Spleen (tissue), 13 donors: ENCODE measurements around the gene NRARP. TPM values are rescaled to one million over a fixed set of nuclear protein-coding genes. Genes with fewer than 3 reads are reported as not detected.

Experiments used
- DNase-seq: peaks from one replicate; pipeline ENCODE4 v3.0.0-alpha.2; 2020
- H3K27ac ChIP-seq, 8 donors: fragments of 200-600 bp; sonication (generic) in 7 of 8; 1 replicate in 4 of 8; 2 replicates in 4 of 8; pipeline versions ENCODE4 v1.5.0 to v1.8.0; 2016 to 2021; ENCODE audit warnings: inconsistent platforms in 4 of 8, mild to moderate bottlenecking in 4 of 8, moderate library complexity in 1 of 8
- H3K27me3 ChIP-seq, 7 donors: fragments of 200-600 bp; sonication (generic) in 6 of 7; replicated peaks in 1 of 7; 1 replicate in 4 of 7; 2 replicates in 3 of 7; pipeline versions ENCODE4 v1.5.0 to v1.8.0; 2016 to 2021; ENCODE audit warnings: inconsistent platforms in 3 of 7, mild to moderate bottlenecking in 1 of 7
- H3K36me3 ChIP-seq, 6 donors: fragments of 200-600 bp; sonication (generic) in 5 of 6; 1 replicate in 4 of 6; 2 replicates in 2 of 6; pipeline versions ENCODE4 v1.5.0 to v1.8.0; 2016 to 2021; ENCODE audit warnings: inconsistent platforms in 2 of 6
- H3K4me1 ChIP-seq, 6 donors: fragments of 200-600 bp; sonication (generic) in 5 of 6; 1 replicate in 3 of 6; 2 replicates in 3 of 6; pipeline versions ENCODE4 v1.5.0 to v1.8.0; 2016 to 2021; ENCODE audit warnings: inconsistent platforms in 3 of 6
- H3K4me3 ChIP-seq, 8 donors: fragments of 200-600 bp; sonication (generic) in 7 of 8; 1 replicate in 4 of 8; 2 replicates in 4 of 8; pipeline versions ENCODE4 v1.5.0 to v1.8.0; 2016 to 2021; ENCODE audit warnings: inconsistent platforms in 4 of 8, mild to moderate bottlenecking in 4 of 8, moderate library complexity in 2 of 8
- H3K9me3 ChIP-seq, 8 donors: fragments of 200-600 bp; sonication (generic) in 7 of 8; 1 replicate in 4 of 8; 2 replicates in 4 of 8; pipeline versions ENCODE4 v1.5.0 to v1.8.0; 2016 to 2021; ENCODE audit warnings: inconsistent platforms in 4 of 8
- CTCF ChIP-seq, 11 experiments: fragments of 200-600 bp in 7 of 11; fragments of 450-650 bp in 4 of 11; sonication (generic) in 4 of 11; IDR thresholded peaks in 8 of 11; conservative IDR thresholded peaks in 3 of 11; 1 replicate in 7 of 11; 2 replicates in 4 of 11; pipeline versions ENCODE4 v1.4.0 to v1.8.0; 2016 to 2021; ENCODE audit warnings: antibody characterized with exemption in 11 of 11, inconsistent platforms in 4 of 11, mild to moderate bottlenecking in 1 of 11
- POLR2A ChIP-seq, 3 donors: fragments of 450-650 bp; IDR thresholded peaks; one replicate each; pipeline ENCODE4 v1.5.1; 2017; ENCODE audit warnings: antibody characterized with exemption in 3 of 3, mild to moderate bottlenecking in 1 of 3
- POLR2AphosphoS5 ChIP-seq, 3 donors: sonication (generic); formaldehyde crosslinking; IDR thresholded peaks; one replicate each; pipeline ENCODE4 v1.5.1; 2017; ENCODE audit warnings: antibody characterized with exemption in 3 of 3
- WGBS, 5 donors: extraction: QIAGEN DNeasy Blood & Tissue Kit in 3 of 5; methylation state at CpG; one replicate each; pipeline versions ENCODE4 v1.1.5 to v1.1.7; 2013 to 2018; 5-methylcytosine and 5-hydroxymethylcytosine counted together
- intact Hi-C: fragments of 100-400 bp; cut with DNase I; formaldehyde crosslinking; loops from one replicate; pipeline ENCODE4 v1.15.0; 2023; ENCODE audit warnings: low total_unique reads
- long read RNA-seq, 2 donors: transcript quantifications; one replicate each; lab custom pipeline, GENCODE V29; 2026
- polyA plus RNA-seq, 3 donors: library from polyadenylated mRNA; stranded (reverse); fragments of 200-250 nt; gene quantifications; one replicate each; pipeline ENCODE4 v1.2.1, GENCODE V29; 2013
- total RNA-seq, 7 donors: library from RNA; depleted of rRNA in 3 of 7; stranded (reverse); fragments of >200 nt in 3 of 7; fragmentation: NEBNext Ultra II Directional in 4 of 7; extraction: Animal tissue kit (Norgen Biotek cat#: 25700) in 4 of 7; gene quantifications; one replicate each; pipeline versions ENCODE4 v1.1.0 to v1.2.1, GENCODE V29; 2016 to 2021
- donor health status: healthy with polysubstance abuse.
- donor health status: DM: no; HTN: no; CAD: no; lungs with moderate emphysema.
- donor health status: DM: no; HTN: no; CAD: no.
- donor health status: Bipolar disorder and iron deficiency.
- donor health status: healthy.
- donor health status: DM: no; HTN: no; CAD: no.
- donor health status: DM: yes; HTN: yes; CAD: no.

Gene NRARP, protein sequence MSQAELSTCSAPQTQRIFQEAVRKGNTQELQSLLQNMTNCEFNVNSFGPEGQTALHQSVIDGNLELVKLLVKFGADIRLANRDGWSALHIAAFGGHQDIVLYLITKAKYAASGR
- 10 to 100 TPM in 3 of 7 donors, 1 to 10 TPM in 4; 5.6 to 24.4 (median 9.4) TPM for total RNA-seq
- 1 to 10 TPM in 1 of 3 donors, under 1 TPM in 2; 0.37 to 1.3 (median 0.94) TPM for polyA plus RNA-seq
- long read RNA-seq, donor 1, transcript NRARP-201 (1 exons, 1,770 nt), result major isoform, 8 of 8 reads
- long read RNA-seq, donor 1, partial matches to known transcripts, result 0 of 8 reads
- long read RNA-seq, donor 1, other reads (novel, unspliced or antisense), result 0 of 8 reads
- long read RNA-seq, donor 2, transcript NRARP-201 (1 exons, 1,770 nt), result major isoform, 7 of 7 reads
- long read RNA-seq, donor 2, partial matches to known transcripts, result 0 of 7 reads
- long read RNA-seq, donor 2, other reads (novel, unspliced or antisense), result 0 of 7 reads

DNA sequence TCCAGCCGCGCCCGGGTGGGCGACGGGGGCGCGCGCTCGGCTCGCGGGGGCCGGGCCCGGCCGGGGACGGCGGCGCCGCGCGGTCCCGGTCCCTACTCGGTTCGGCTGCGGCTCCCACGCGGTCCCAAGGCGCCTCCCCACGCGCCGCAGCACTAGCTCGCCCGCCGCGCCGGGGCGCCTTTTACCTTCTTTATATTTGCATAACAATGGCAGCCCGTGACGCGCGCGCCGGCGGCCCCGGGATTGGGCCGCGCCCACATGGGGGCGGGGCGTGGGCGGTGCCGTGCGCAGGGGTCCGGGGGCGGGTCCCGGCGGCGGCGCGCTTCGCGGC is at the start of gene NRARP:
Gene NRARP (minus strand): TSS at position 154 of the 331 bp plus-strand sequence. CDS start 343 bp downstream, outside the sequence.
- Histone ChIP-seq H3K9me3 (no peaks in the 10 kb centered on the region), H3K4me1 (peaks cover 37 to 94% (median 82%) of the 10 kb centered on the region in 6 donors), H3K27ac (peak within 1 kb of the TSS; percentile 58 to 82 (median 76)), H3K27me3 (peaks cover 2 to 94% (median 25%) of the 10 kb centered on the region in 7 donors), H3K4me3 (peak within 1 kb of the TSS; percentile 38 to 78 (median 52)), H3K36me3 (no peaks in the 10 kb centered on the region)
- peak; percentile 96 for DNase-seq
- 0 to 1% (median 0%) methylated on average over 35 to 60 of the region's 60 CpGs; no CpG with 5 or more reads in 1 of the 5 donors for WGBS, 5 donors
- intact Hi-C loops, result no loop called here
- TF ChIP-seq POLR2AphosphoS5 (IDR thresholded peaks at IDR 0.05), result peak; percentile 90 to 92 (median 90)
- no peak for TF ChIP-seq POLR2A (IDR thresholded peaks at IDR 0.05)

- 93 to 95% (median 94%) methylated on average over 11 to 30 of the region's 30 CpGs for WGBS, 5 donors
- H3K36me3 ChIP-seq, result peaks cover 0 to 30% (median 8%) of the 10 kb centered on the region in 6 donors
- peaks cover 0 to 34% (median 14%) of the 10 kb centered on the region in 6 donors for H3K4me1 ChIP-seq
- no peaks in the 10 kb centered on the region for H3K27me3 ChIP-seq
- H3K4me3 ChIP-seq, result no peak overlapping the region
- H3K27ac ChIP-seq, result no peak overlapping the region
- intact Hi-C loops, result no loop called here
- no peak for TF ChIP-seq CTCF (IDR thresholded peaks at IDR 0.05 in 8 of 11, conservative IDR thresholded peaks at IDR 0.05 in 3 of 11)
- TF ChIP-seq POLR2AphosphoS5 (IDR thresholded peaks at IDR 0.05), result no peak
- no peak for TF ChIP-seq POLR2A (IDR thresholded peaks at IDR 0.05)
- H3K9me3 ChIP-seq, result peaks cover 0 to 18% (median 15%) of the 10 kb centered on the region in 8 donors
- DNase-seq, result no peak
These were observed 48.9 kb upstream of the NRARP start for GRCh38 chr9:137350696-137351584.

- no peaks in the 10 kb centered on the region for H3K27me3 ChIP-seq
- peaks cover 0 to 39% (median 8%) of the 10 kb centered on the region in 6 donors for H3K36me3 ChIP-seq
- H3K27ac ChIP-seq, result no peak overlapping the region
- peaks cover 0 to 27% (median 13%) of the 10 kb centered on the region in 6 donors for H3K4me1 ChIP-seq
- DNase-seq, result no peak
- peaks cover 0 to 15% (median 12%) of the 10 kb centered on the region in 8 donors for H3K9me3 ChIP-seq
- TF ChIP-seq CTCF (IDR thresholded peaks at IDR 0.05 in 8 of 11, conservative IDR thresholded peaks at IDR 0.05 in 3 of 11) (no peak), POLR2AphosphoS5 (IDR thresholded peaks at IDR 0.05) (no peak), POLR2A (IDR thresholded peaks at IDR 0.05) (no peak)
- WGBS, 5 donors, result 93 to 98% (median 96%) methylated on average over 18 to 27 of the region's 27 CpGs
- intact Hi-C loops, result no loop called here
- H3K4me3 ChIP-seq, result no peak overlapping the region
These were observed 47.5 kb upstream of the NRARP start for GRCh38 chr9:137349471-137350033.

- no peak for DNase-seq
- H3K36me3 ChIP-seq, result peaks cover 0 to 39% (median 8%) of the 10 kb centered on the region in 6 donors
- peaks cover 0 to 21% (median 10%) of the 10 kb centered on the region in 6 donors for H3K4me1 ChIP-seq
- peaks cover 0 to 15% (median 12%) of the 10 kb centered on the region in 8 donors for H3K9me3 ChIP-seq
- TF ChIP-seq POLR2AphosphoS5 (IDR thresholded peaks at IDR 0.05), result no peak
- no peak for TF ChIP-seq POLR2A (IDR thresholded peaks at IDR 0.05)
- no peak for TF ChIP-seq CTCF (IDR thresholded peaks at IDR 0.05 in 8 of 11, conservative IDR thresholded peaks at IDR 0.05 in 3 of 11)
- 90 to 98% (median 95%) methylated on average over 16 to 31 of the region's 31 CpGs for WGBS, 5 donors
- intact Hi-C loops, result no loop called here
- no peaks in the 10 kb centered on the region for H3K27me3 ChIP-seq
- no peak overlapping the region for H3K4me3 ChIP-seq
- H3K27ac ChIP-seq, result no peak overlapping the region
These were observed 46.8 kb upstream of the NRARP start for GRCh38 chr9:137348769-137349470.
